SH-SY5Y (cell line): ENCODE measurements around the gene AP1G2.

Experiments
- GATA2 ChIP-seq: IDR thresholded peaks from 2 replicates; pipeline ENCODE4 v1.6.1; 2011; ENCODE audit warnings: mild to moderate bottlenecking, low read depth, low read length
- GATA3 ChIP-seq: IDR thresholded peaks from 2 replicates; pipeline ENCODE4 v1.6.1; 2011; ENCODE audit warnings: low read depth, mild to moderate bottlenecking, low read length, moderate library complexity

GRCh38 chr14:23542261-23542660 is 25.3 kb downstream of the AP1G2 start:
- TF ChIP-seq GATA2 (no peak), GATA3 (no peak)
